Ishikawa (cell line): ENCODE data around the gene TIAM2.

Source experiments
- CEBPB ChIP-seq: IDR thresholded peaks from 2 replicates; pipeline ENCODE4 v1.6.1; 2012
- CREB1 ChIP-seq: IDR thresholded peaks from 2 replicates; pipeline ENCODE4 v1.6.1; 2012; ENCODE audit warnings: low read depth
- EGR1 ChIP-seq: IDR thresholded peaks from 2 replicates; pipeline ENCODE4 v1.6.1; 2012
- EP300 ChIP-seq: IDR thresholded peaks from 2 replicates; pipeline ENCODE4 v1.6.1; 2012; ENCODE audit warnings: borderline replicate concordance
- FOXM1 ChIP-seq: IDR thresholded peaks from 2 replicates; pipeline ENCODE4 v1.6.1; 2012; ENCODE audit warnings: low read depth, borderline replicate concordance
- MAX ChIP-seq: IDR thresholded peaks from 2 replicates; pipeline ENCODE4 v1.6.1; 2012
- NFIC ChIP-seq: IDR thresholded peaks from 2 replicates; pipeline ENCODE4 v1.6.1; 2012
- RAD21 ChIP-seq: IDR thresholded peaks from 2 replicates; pipeline ENCODE4 v1.6.1; 2012; ENCODE audit warnings: low read depth
- TAF1 ChIP-seq: IDR thresholded peaks from 2 replicates; pipeline ENCODE4 v1.6.1; 2012; ENCODE audit warnings: low read depth, mild to moderate bottlenecking
- TCF12 ChIP-seq: IDR thresholded peaks from 2 replicates; pipeline ENCODE4 v1.6.1; 2012; ENCODE audit warnings: low read depth
- TEAD4 ChIP-seq: IDR thresholded peaks from 2 replicates; pipeline ENCODE4 v1.6.1; 2012
- USF1 ChIP-seq: IDR thresholded peaks from 2 replicates; pipeline ENCODE4 v1.6.1; 2012
- YY1 ChIP-seq: IDR thresholded peaks from 2 replicates; pipeline ENCODE4 v1.6.1; 2012; ENCODE audit warnings: low read depth
- ZBTB7A ChIP-seq: IDR thresholded peaks from 2 replicates; pipeline ENCODE4 v1.6.1; 2012; ENCODE audit warnings: low read depth
- TF ChIP-seq, protein P1 (sequence below): IDR thresholded peaks from 2 replicates; pipeline ENCODE4 v1.6.1; 2012; ENCODE audit warnings: low read depth, mild to moderate bottlenecking

TIAM2 gene

DNA sequence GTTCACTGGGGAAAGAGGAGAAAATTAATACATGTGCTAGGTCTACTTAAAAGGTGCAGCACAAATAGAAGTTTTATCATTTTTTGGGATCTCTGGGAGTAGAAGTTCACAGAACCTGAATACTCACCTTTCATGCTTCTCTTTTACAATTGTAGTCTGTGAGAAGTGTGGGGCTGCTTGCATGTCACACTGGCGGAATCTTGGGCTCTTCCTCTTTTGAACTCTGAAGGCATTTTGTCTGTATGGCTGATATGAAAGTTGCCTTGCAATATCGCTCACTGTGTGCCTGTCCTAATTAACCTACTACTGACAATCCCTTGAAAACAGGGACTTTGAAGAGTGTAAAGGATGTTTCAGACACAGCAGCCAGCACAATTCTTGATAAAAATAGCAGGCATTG lies 202.8 kb downstream of the TIAM2 start:
- no peak for TF ChIP-seq RAD21
- no peak for TF ChIP-seq EGR1
- TF ChIP-seq NFIC: no peak
- TF ChIP-seq, protein P1, sequence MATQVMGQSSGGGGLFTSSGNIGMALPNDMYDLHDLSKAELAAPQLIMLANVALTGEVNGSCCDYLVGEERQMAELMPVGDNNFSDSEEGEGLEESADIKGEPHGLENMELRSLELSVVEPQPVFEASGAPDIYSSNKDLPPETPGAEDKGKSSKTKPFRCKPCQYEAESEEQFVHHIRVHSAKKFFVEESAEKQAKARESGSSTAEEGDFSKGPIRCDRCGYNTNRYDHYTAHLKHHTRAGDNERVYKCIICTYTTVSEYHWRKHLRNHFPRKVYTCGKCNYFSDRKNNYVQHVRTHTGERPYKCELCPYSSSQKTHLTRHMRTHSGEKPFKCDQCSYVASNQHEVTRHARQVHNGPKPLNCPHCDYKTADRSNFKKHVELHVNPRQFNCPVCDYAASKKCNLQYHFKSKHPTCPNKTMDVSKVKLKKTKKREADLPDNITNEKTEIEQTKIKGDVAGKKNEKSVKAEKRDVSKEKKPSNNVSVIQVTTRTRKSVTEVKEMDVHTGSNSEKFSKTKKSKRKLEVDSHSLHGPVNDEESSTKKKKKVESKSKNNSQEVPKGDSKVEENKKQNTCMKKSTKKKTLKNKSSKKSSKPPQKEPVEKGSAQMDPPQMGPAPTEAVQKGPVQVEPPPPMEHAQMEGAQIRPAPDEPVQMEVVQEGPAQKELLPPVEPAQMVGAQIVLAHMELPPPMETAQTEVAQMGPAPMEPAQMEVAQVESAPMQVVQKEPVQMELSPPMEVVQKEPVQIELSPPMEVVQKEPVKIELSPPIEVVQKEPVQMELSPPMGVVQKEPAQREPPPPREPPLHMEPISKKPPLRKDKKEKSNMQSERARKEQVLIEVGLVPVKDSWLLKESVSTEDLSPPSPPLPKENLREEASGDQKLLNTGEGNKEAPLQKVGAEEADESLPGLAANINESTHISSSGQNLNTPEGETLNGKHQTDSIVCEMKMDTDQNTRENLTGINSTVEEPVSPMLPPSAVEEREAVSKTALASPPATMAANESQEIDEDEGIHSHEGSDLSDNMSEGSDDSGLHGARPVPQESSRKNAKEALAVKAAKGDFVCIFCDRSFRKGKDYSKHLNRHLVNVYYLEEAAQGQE: no peak
- no peak for TF ChIP-seq TEAD4
- TF ChIP-seq MAX: no peak
- no peak for TF ChIP-seq TCF12
- TF ChIP-seq CEBPB: no peak
- TF ChIP-seq CREB1: no peak
- no peak for TF ChIP-seq FOXM1
- no peak for TF ChIP-seq EP300
- TF ChIP-seq USF1: no peak
- TF ChIP-seq YY1: no peak
- TF ChIP-seq TAF1: no peak
- TF ChIP-seq ZBTB7A: no peak

DNA sequence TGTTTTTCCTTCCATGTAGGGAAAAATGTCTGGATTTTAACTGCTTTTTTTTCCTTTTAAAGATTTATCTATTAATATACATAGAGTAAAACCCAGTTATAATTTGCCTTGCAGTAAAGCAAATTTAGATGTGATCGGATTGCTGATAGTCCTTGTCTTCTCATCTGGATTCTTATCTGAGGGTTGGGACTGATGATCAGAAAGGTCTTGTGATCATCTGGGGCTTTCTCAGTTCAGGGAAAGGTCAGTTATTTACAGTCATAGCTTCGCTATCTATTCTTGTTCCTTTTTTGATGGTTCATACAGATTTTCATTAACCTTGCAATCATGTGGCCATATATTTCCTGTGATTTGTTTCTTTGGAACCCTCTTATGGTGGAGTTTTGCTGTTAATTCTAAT lies 204.9 kb downstream of the TIAM2 start:
- TF ChIP-seq USF1 (no peak), MAX (no peak), NFIC (no peak), TEAD4 (no peak), ZBTB7A (no peak), TCF12 (no peak), FOXM1 (no peak), RAD21 (no peak), EGR1 (no peak), YY1 (no peak), TAF1 (no peak), CEBPB (no peak)

- no peak for TF ChIP-seq MAX
- peak; percentile 74 for TF ChIP-seq FOXM1
- no peak for TF ChIP-seq USF1
- TF ChIP-seq, protein P1: no peak
- peak; percentile 76 for TF ChIP-seq TEAD4
- TF ChIP-seq TAF1: no peak
- TF ChIP-seq EP300: peak; percentile 72; the same call in 1 of the 2 replicates
- TF ChIP-seq RAD21: no peak
- peak; percentile 74 for TF ChIP-seq TCF12
- TF ChIP-seq EGR1: no peak
- TF ChIP-seq CREB1: no peak
- TF ChIP-seq YY1: no peak
- TF ChIP-seq NFIC: peak; percentile 45; the same call in 1 of the 2 replicates
- peak; percentile 44; the same call in 1 of the 2 replicates for TF ChIP-seq CEBPB
- no peak for TF ChIP-seq ZBTB7A
These were observed 206.5 kb downstream of the TIAM2 start for GRCh38 chr6:155201461-155202226.

- TF ChIP-seq CREB1 (no peak), USF1 (no peak), MAX (no peak), EGR1 (no peak), ZBTB7A (no peak)
These were observed 212.1 kb downstream of the TIAM2 start for GRCh38 chr6:155207223-155207622.
